Activated CD4-positive, alpha-beta T cell treated with anti-CD3 and anti-CD28 coated beads for 48 hours (primary cell): ENCODE data around the gene UBE2G2.

Experiments
- DNase-seq: peaks from one replicate; pipeline ENCODE4 v3.0.0-alpha.2; 2020

Gene UBE2G2

GRCh38 chr21:44723177-44724131, 78.2 kb downstream of the UBE2G2 start:
- peak; percentile 20 for DNase-seq

GRCh38 chr21:44722731-44723130, 78.9 kb downstream of the UBE2G2 start:
- DNase-seq, result no peak

GRCh38 chr21:44720170-44720569, 81.5 kb downstream of the UBE2G2 start:
- DNase-seq, result no peak
